Neural progenitor cell (in vitro differentiated cells): ENCODE measurements around the gene WDR20.

Experiments used
- CTCF ChIP-seq: fragments of 200-600 bp; sonication (generic); IDR thresholded peaks from 2 replicates; pipeline ENCODE4 v1.5.1; 2017; ENCODE audit warnings: antibody characterized with exemption, mild to moderate bottlenecking
- EZH2 ChIP-seq: fragments of 200-600 bp; sonication (generic); IDR thresholded peaks from 2 replicates; pipeline ENCODE4 v1.6.1; 2017; ENCODE audit warnings: antibody characterized with exemption, mild to moderate bottlenecking, moderate library complexity
- EZH2phosphoT487 ChIP-seq: fragments of 200-600 bp; sonication (generic); IDR thresholded peaks from 2 replicates; pipeline ENCODE4 v1.6.1; 2017; ENCODE audit warnings: antibody characterized with exemption

GRCh38 chr14:102126807-102127455 is 12.8 kb upstream of the WDR20 start:
- TF ChIP-seq CTCF (no peak), EZH2phosphoT487 (no peak), EZH2 (no peak)
